Measurements from ENCODE around the gene PCNX3. TPM values are rescaled to one million over a fixed set of nuclear protein-coding genes. Genes with fewer than 3 reads are reported as not detected.

Gene PCNX3
- total and polyA plus RNA-seq, 5 donors from 2014 or later: 1.9 to 61.3 (median 2.5) TPM

- H3K4me1 Mint-ChIP-seq: peaks cover 0 to 50% (median 26%) of the 10 kb centered on the region in 4 donors
- H3K36me3 ChIP-seq (ENCODE audit: control insufficient read depth, insufficient read depth, low read length): peaks cover 40% of the 10 kb centered on the region
- H3K4me1 ChIP-seq (ENCODE audit: control insufficient read depth, insufficient read depth, low read length, poor library complexity, severe bottlenecking): peaks cover 36% of the 10 kb centered on the region
- peak overlapping the region in 3 of 4 donors; percentile 64 to 86 (median 75) for H3K4me3 Mint-ChIP-seq
- H3K27ac ChIP-seq (ENCODE audit: insufficient read depth, low read length, poor library complexity, severe bottlenecking): no peak overlapping the region
- H3K4me3 ChIP-seq (ENCODE audit: low read depth, low read length): no peak overlapping the region
- H3K27ac Mint-ChIP-seq: peak overlapping the region; percentile 58 to 85 (median 85)
- no peak for DNase-seq
- H3K9me3 Mint-ChIP-seq: no peaks in the 10 kb centered on the region
- H3K9me3 ChIP-seq (ENCODE audit: control insufficient read depth in 2 of 2, low read length in 2 of 2): no peaks in the 10 kb centered on the region
- H3K36me3 Mint-ChIP-seq: peaks cover 4% of the 10 kb centered on the region
- no peaks in the 10 kb centered on the region for H3K27me3 ChIP-seq (ENCODE audit: control insufficient read depth, insufficient read depth, low read length)
- H3K27me3 Mint-ChIP-seq: no peaks in the 10 kb centered on the region
- ATAC-seq (ENCODE audit: low read depth in 2 of 2): no peak
Measured at GRCh38 chr11:65609229-65609628, 6.3 kb upstream of the PCNX3 start.

GRCh38 chr11:65609665-65610064 is 5.9 kb upstream of the PCNX3 start:
- H3K27ac Mint-ChIP-seq: peak overlapping the region; percentile 63 to 85 (median 85)
- no peak for ATAC-seq (ENCODE audit: low read depth in 2 of 2)
- no peaks in the 10 kb centered on the region for H3K27me3 ChIP-seq (ENCODE audit: control insufficient read depth, insufficient read depth, low read length)
- no peaks in the 10 kb centered on the region for H3K27me3 Mint-ChIP-seq
- H3K4me3 Mint-ChIP-seq: peak overlapping the region in 3 of 4 donors; percentile 64 to 88 (median 86)
- H3K4me1 ChIP-seq (ENCODE audit: control insufficient read depth, insufficient read depth, low read length, poor library complexity, severe bottlenecking): peaks cover 36% of the 10 kb centered on the region
- no peak overlapping the region for H3K27ac ChIP-seq (ENCODE audit: insufficient read depth, low read length, poor library complexity, severe bottlenecking)
- no peaks in the 10 kb centered on the region for H3K9me3 ChIP-seq (ENCODE audit: control insufficient read depth in 2 of 2, low read length in 2 of 2)
- H3K36me3 ChIP-seq (ENCODE audit: control insufficient read depth, insufficient read depth, low read length): peaks cover 36% of the 10 kb centered on the region
- peaks cover 0 to 48% (median 26%) of the 10 kb centered on the region in 4 donors for H3K4me1 Mint-ChIP-seq
- DNase-seq: no peak
- H3K36me3 Mint-ChIP-seq: peaks cover 4% of the 10 kb centered on the region
- no peak overlapping the region for H3K4me3 ChIP-seq (ENCODE audit: low read depth, low read length)
- no peaks in the 10 kb centered on the region for H3K9me3 Mint-ChIP-seq

GRCh38 chr11:65610404-65610803 is 5.2 kb upstream of the PCNX3 start:
- Histone ChIP-seq H3K36me3 (ENCODE audit: control insufficient read depth, insufficient read depth, low read length) (peaks cover 29% of the 10 kb centered on the region), H3K27ac (ENCODE audit: insufficient read depth, low read length, poor library complexity, severe bottlenecking) (peak overlapping the region; percentile 96), H3K9me3 (ENCODE audit: control insufficient read depth in 2 of 2, low read length in 2 of 2) (no peaks in the 10 kb centered on the region), H3K4me3 (ENCODE audit: low read depth, low read length) (no peak overlapping the region), H3K27me3 (ENCODE audit: control insufficient read depth, insufficient read depth, low read length) (no peaks in the 10 kb centered on the region), H3K4me1 (ENCODE audit: control insufficient read depth, insufficient read depth, low read length, poor library complexity, severe bottlenecking) (peaks cover 36% of the 10 kb centered on the region)
- Mint-ChIP-seq H3K27me3 (no peaks in the 10 kb centered on the region), H3K4me1 (peaks cover 0 to 51% (median 26%) of the 10 kb centered on the region in 4 donors), H3K9me3 (no peaks in the 10 kb centered on the region), H3K4me3 (peak overlapping the region in 3 of 4 donors; percentile 8 to 86 (median 61)), H3K27ac (peak overlapping the region; percentile 38 to 85 (median 85)), H3K36me3 (peaks cover 3% of the 10 kb centered on the region)
- no peak for ATAC-seq (ENCODE audit: low read depth in 2 of 2)
- DNase-seq: no peak

- DNase-seq: no peak
Measured at GRCh38 chr11:65611028-65611757, 4.4 kb upstream of the PCNX3 start.

GRCh38 chr11:65611758-65612603 is 3.6 kb upstream of the PCNX3 start:
- peaks cover 5% of the 10 kb centered on the region for H3K36me3 Mint-ChIP-seq
- peak overlapping the region; percentile 89 to 93 (median 92) for H3K27ac Mint-ChIP-seq
- no peaks in the 10 kb centered on the region for H3K9me3 ChIP-seq (ENCODE audit: control insufficient read depth in 2 of 2, low read length in 2 of 2)
- peak overlapping the region; percentile 31 for H3K4me3 ChIP-seq (ENCODE audit: low read depth, low read length)
- H3K27me3 ChIP-seq (ENCODE audit: control insufficient read depth, insufficient read depth, low read length): no peaks in the 10 kb centered on the region
- no peaks in the 10 kb centered on the region for H3K9me3 Mint-ChIP-seq
- peaks cover 0 to 62% (median 33%) of the 10 kb centered on the region in 4 donors for H3K4me1 Mint-ChIP-seq
- peaks cover 49% of the 10 kb centered on the region for H3K4me1 ChIP-seq (ENCODE audit: control insufficient read depth, insufficient read depth, low read length, poor library complexity, severe bottlenecking)
- ATAC-seq (ENCODE audit: low read depth in 2 of 2) (no peak), DNase-seq (no peak)
- H3K27me3 Mint-ChIP-seq: peaks cover 4% of the 10 kb centered on the region
- H3K4me3 Mint-ChIP-seq: peak overlapping the region; percentile 86 to 98 (median 91)
- H3K36me3 ChIP-seq (ENCODE audit: control insufficient read depth, insufficient read depth, low read length): peaks cover 20% of the 10 kb centered on the region
- peak overlapping the region; percentile 96 for H3K27ac ChIP-seq (ENCODE audit: insufficient read depth, low read length, poor library complexity, severe bottlenecking)

More at GRCh38 chr11:65611028-65611757, 4.4 kb upstream of the PCNX3 start:
- H3K36me3 Mint-ChIP-seq: no peaks in the 10 kb centered on the region
- peak overlapping the region; percentile 44 to 98 (median 86) for H3K4me3 Mint-ChIP-seq
- no peaks in the 10 kb centered on the region for H3K27me3 ChIP-seq (ENCODE audit: control insufficient read depth, insufficient read depth, low read length)
- H3K27ac ChIP-seq (ENCODE audit: insufficient read depth, low read length, poor library complexity, severe bottlenecking): peak overlapping the region; percentile 96
- H3K4me1 ChIP-seq (ENCODE audit: control insufficient read depth, insufficient read depth, low read length, poor library complexity, severe bottlenecking): peaks cover 41% of the 10 kb centered on the region
- ATAC-seq (ENCODE audit: low read depth in 2 of 2): no peak
- no peaks in the 10 kb centered on the region for H3K9me3 Mint-ChIP-seq
- H3K9me3 ChIP-seq (ENCODE audit: control insufficient read depth in 2 of 2, low read length in 2 of 2): no peaks in the 10 kb centered on the region
- H3K27me3 Mint-ChIP-seq: no peaks in the 10 kb centered on the region
- peaks cover 0 to 54% (median 26%) of the 10 kb centered on the region in 4 donors for H3K4me1 Mint-ChIP-seq
- H3K4me3 ChIP-seq (ENCODE audit: low read depth, low read length): no peak overlapping the region
- H3K36me3 ChIP-seq (ENCODE audit: control insufficient read depth, insufficient read depth, low read length): peaks cover 21% of the 10 kb centered on the region
- H3K27ac Mint-ChIP-seq: peak overlapping the region in 2 of 3 donors; percentile 20 to 85

- H3K36me3 ChIP-seq (ENCODE audit: control insufficient read depth, insufficient read depth, low read length): peaks cover 22% of the 10 kb centered on the region
Measured at GRCh38 chr11:65612691-65613090, 2.9 kb upstream of the PCNX3 start.

GRCh38 chr11:65613091-65613928 is 2.3 kb upstream of the PCNX3 start:
- ATAC-seq (ENCODE audit: low read depth in 2 of 2): no peak
- Mint-ChIP-seq H3K36me3 (peaks cover 5% of the 10 kb centered on the region), H3K27ac (peak overlapping the region in 2 of 3 donors; percentile 75 to 89), H3K4me3 (peak overlapping the region; percentile 86 to 98 (median 91)), H3K9me3 (no peaks in the 10 kb centered on the region), H3K27me3 (peaks cover 4% of the 10 kb centered on the region), H3K4me1 (peaks cover 0 to 69% (median 35%) of the 10 kb centered on the region in 4 donors)
- H3K4me3 ChIP-seq (ENCODE audit: low read depth, low read length): peak overlapping the region; percentile 98
- DNase-seq: peak in 2 of 3 donors; percentile 14 to 26
- H3K27me3 ChIP-seq (ENCODE audit: control insufficient read depth, insufficient read depth, low read length): no peaks in the 10 kb centered on the region
- H3K27ac ChIP-seq (ENCODE audit: insufficient read depth, low read length, poor library complexity, severe bottlenecking): peak overlapping the region; percentile 96
- H3K9me3 ChIP-seq (ENCODE audit: control insufficient read depth in 2 of 2, low read length in 2 of 2): no peaks in the 10 kb centered on the region
- peaks cover 59% of the 10 kb centered on the region for H3K4me1 ChIP-seq (ENCODE audit: control insufficient read depth, insufficient read depth, low read length, poor library complexity, severe bottlenecking)
- peaks cover 21% of the 10 kb centered on the region for H3K36me3 ChIP-seq (ENCODE audit: control insufficient read depth, insufficient read depth, low read length)

More at GRCh38 chr11:65612691-65613090, 2.9 kb upstream of the PCNX3 start:
- peaks cover 4% of the 10 kb centered on the region for H3K27me3 Mint-ChIP-seq
- no peaks in the 10 kb centered on the region for H3K9me3 Mint-ChIP-seq
- peaks cover 0 to 69% (median 35%) of the 10 kb centered on the region in 4 donors for H3K4me1 Mint-ChIP-seq
- Histone ChIP-seq H3K4me1 (ENCODE audit: control insufficient read depth, insufficient read depth, low read length, poor library complexity, severe bottlenecking) (peaks cover 56% of the 10 kb centered on the region), H3K27me3 (ENCODE audit: control insufficient read depth, insufficient read depth, low read length) (no peaks in the 10 kb centered on the region), H3K27ac (ENCODE audit: insufficient read depth, low read length, poor library complexity, severe bottlenecking) (peak overlapping the region; percentile 96), H3K9me3 (ENCODE audit: control insufficient read depth in 2 of 2, low read length in 2 of 2) (no peaks in the 10 kb centered on the region), H3K4me3 (ENCODE audit: low read depth, low read length) (peak overlapping the region; percentile 31)
- H3K36me3 Mint-ChIP-seq: peaks cover 5% of the 10 kb centered on the region
- H3K4me3 Mint-ChIP-seq: peak overlapping the region; percentile 86 to 98 (median 91)
- H3K27ac Mint-ChIP-seq: peak overlapping the region in 2 of 3 donors; percentile 89 to 92
- ATAC-seq (ENCODE audit: low read depth in 2 of 2) (no peak), DNase-seq (no peak)

All from CD4-positive, CD25-positive, alpha-beta regulatory T cell (primary cell).